GM19372 (cell line): ENCODE results near the gene MAJIN.

Source experiments
- ATAC-seq: cut with Tn5 transposase; IDR thresholded peaks from one replicate; pipeline ENCODE4 v1.9.1; 2021; ENCODE audit warnings: mild to moderate bottlenecking, low read depth, moderate library complexity; ENCODE audit not compliant: unreplicated experiment

Gene MAJIN

DNA sequence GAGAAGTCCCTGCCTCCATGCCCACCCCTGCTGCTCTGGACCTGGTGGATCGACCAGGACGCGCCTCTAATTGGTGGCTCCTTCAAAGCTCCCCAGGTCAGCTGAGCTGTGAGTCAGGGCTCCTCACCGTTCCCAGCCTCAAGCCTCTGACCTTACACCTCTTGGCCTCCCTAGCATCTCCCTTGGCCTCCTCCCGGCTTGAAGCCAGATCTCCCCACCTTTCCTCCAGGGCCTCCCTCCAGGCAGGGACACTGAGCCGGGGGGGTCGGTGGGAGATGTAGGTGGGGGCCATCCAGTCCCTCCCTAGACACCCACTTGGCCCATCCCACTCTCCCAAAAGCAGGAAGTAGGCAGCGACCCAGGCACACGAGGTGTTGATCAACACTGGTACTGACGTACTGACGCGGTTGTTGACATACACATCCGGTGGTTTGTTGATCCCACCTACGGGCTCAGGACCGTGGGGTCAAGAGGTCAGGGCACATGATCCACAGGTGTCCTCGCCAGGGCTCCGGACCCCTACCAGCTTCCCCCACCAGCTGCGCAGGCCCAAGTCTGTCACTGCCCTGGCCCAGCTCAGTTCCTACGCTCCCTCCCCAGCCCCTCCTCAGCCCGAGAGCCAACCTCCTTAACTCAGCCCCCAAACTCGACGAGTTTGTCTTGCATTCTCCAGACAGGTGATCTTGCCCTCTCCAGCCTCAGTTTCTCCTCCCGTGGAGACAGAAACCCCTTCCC is 55.7 kb downstream of the MAJIN start:
- ATAC-seq, result no peak

DNA sequence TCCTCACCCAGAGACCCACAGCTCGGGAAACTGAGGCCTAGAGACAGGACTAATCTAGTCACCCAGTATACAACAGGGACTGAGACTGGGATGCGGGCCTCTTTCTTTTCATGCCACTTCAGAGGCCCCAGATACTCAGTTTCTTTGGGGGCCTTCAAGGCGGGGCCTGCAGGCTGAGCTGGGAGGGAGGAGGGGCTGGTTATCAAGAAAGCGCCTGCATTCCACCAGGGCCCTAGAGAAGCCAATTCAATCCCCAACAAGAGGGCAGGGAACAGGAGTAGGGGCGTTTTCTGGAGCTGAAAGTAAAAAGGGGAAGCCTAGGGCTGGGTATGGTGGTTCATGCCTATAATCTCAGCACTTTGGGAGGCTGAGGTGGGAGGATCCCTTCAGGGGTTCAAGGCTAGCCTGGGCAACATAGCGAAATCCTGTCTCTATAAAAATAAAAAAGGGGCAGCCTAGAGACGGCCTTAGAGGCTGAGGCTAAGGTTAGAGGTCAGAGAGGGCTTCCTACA is 56.5 kb downstream of the MAJIN start:
- no peak for ATAC-seq

- ATAC-seq, result no peak
Measured at GRCh38 chr11:64914123-64914522, 57.8 kb downstream of the MAJIN start.

GRCh38 chr11:64913171-64913727 is 58.7 kb downstream of the MAJIN start:
- no peak for ATAC-seq

DNA sequence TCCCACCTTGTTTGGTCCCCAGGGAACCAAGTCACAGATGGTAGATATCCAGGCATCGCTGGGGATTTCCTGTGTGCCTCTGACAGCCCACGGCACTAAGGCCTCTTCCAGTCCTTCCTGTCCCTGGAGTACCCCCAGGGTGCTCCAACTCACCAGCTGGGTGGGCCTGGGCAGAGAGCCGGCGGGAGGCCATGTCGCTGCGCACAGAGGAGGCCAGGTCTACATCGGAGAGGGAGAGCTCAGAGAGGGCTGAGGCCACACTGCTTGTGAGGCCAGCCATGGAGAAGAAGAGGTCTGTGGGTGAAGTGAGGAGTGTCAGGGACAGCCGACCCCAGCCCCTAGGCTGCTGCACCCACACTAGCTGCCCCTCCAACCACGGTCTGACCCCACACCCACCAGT is 60.2 kb downstream of the MAJIN start:
- no peak for ATAC-seq

DNA sequence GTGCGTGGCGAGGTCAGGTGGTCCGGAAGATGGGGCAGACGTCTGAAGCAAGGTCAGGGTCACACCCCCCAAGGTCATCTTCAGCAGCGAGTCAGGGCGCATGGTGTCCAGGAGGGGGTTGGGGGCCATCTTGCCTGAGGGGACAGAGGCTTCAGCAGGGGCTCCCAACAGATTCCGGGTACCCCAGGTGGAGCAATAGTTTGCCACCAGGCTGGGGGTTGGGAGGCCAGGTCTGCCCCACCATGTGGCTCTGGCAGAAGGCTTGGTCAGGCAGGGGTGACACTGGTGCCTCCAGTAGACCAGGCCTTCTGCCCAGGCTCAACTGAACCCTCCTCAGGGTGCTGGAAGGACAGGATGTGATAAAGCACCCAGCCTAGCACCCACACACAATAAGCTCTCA is 60.8 kb downstream of the MAJIN start:
- ATAC-seq, result no peak

DNA sequence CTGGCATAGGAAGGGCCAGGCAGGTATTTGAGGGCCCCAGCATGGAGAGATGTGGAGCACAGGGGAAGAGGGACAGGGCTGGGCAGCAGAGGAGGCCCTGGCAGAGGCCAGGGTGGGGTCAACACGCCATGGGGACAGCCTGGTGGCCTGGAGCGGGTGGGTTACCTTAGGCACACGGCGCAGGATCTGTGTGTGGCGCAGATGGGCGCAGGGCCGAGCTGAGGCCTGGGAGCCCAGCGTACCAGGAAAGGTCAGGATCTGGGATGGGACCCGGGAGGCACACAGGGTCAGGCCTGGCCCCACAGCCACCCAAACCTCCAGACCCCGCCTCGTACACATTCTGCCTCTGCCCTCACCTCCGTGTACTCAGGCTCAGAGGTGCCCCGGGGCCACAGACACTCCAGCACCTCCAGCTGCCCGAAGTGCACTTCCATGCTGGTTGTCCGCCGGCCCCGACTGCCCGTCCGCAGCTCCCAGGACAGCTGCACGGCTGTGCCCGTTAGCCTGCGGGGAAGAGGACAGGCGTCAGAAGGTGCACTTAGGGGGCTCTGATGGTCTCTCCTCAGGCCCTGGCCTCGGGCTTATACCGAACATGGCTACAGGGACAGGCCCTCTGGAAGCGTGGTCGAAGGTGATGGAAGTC is 61.3 kb downstream of the MAJIN start:
- ATAC-seq, result no peak

DNA sequence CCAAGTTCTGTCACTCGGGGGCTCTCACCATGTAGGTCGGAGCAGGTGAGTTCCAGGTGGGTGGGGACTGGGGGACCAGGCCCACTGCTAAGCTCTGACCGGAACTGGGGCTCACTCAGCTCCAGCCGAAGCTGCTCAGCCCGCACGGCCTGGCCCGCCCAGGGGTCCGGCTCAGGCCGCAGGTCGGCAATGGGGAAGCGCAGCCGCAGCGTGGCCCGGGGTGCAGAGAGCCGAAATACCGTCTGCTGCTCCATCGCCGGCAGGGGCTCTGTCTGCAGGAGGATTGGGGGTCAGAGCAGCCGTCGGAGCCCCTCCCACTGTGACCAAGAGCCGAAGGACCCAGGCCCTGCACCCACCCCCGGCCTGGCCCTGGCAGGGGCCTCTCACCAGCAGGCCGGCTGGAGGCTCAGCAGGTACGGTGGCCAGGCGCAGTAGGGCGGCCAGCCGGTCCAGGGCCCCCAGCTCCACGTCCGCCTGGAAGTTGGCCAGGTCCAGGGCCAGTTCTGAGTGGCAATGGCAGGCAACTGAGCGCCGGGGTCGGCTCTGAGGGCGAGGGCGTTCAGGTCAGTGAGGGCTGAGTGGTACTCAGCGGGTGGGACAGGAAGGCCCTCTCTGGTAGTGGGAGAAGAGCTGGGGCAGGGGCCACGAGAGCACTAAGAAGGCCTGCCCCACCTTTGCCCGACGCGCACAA is 62.1 kb downstream of the MAJIN start:
- ATAC-seq, result no peak

DNA sequence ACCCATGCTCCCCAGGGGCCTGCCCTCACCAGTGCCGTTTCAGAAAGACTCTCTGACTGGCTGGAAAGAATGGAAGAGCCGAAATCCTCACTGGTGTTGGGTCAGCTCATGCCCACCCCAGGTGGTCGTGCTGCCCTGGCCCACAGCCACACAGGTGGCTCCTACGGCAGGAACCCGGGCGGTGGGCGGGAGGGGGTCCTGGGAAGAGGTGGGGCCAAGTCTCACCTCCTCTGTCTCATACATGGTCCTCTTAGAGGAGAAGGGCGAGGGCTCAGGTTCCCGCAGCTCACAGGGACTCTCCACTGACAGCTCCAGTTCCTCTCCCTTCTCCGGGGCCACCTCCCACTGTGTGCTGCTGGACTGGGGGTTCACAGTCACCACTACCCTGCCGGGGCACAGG is 63.1 kb downstream of the MAJIN start:
- no peak for ATAC-seq

GRCh38 chr11:64906314-64906635 is 65.6 kb downstream of the MAJIN start:
- no peak for ATAC-seq

DNA sequence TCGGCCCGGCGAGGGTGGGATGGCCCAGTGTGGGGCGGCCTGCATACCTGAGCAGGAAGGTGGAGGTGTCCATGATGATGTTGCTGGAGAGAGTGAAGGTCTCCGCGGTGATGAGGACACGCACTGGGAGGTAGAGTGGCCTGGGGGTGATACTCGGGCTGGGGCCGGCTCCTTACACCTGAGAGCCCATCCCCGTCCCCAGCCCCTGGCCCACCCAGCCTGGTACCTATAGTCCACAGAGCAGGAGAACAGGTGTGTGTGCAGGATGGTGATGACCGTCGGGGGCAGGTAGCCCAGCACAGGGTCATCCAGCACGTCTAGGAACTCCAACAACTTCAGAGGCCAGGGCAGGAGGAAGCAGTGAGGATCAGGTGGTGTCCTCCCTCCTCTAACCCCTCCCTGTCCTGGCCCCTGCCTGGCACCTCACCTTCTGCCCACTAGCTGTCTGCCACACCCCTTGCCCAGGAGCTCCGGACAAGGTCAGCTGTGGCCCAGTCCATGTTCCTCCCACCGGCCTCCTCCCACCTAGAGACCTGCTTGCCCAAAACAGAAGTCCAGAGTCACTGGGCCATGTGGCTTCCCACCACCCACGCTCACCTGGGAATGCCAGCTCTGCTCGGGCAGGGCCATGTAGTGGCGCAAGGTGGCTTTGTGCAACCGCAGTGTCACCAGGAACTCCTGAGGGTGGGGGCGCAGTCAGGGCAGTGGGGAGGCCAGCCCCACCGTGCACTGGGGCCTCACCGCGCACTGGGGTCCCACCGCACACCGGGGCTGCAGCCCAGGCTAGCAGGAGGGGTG is 66.2 kb downstream of the MAJIN start:
- ATAC-seq, result no peak

GRCh38 chr11:64903291-64903833 is 68.5 kb downstream of the MAJIN start:
- ATAC-seq, result no peak

DNA sequence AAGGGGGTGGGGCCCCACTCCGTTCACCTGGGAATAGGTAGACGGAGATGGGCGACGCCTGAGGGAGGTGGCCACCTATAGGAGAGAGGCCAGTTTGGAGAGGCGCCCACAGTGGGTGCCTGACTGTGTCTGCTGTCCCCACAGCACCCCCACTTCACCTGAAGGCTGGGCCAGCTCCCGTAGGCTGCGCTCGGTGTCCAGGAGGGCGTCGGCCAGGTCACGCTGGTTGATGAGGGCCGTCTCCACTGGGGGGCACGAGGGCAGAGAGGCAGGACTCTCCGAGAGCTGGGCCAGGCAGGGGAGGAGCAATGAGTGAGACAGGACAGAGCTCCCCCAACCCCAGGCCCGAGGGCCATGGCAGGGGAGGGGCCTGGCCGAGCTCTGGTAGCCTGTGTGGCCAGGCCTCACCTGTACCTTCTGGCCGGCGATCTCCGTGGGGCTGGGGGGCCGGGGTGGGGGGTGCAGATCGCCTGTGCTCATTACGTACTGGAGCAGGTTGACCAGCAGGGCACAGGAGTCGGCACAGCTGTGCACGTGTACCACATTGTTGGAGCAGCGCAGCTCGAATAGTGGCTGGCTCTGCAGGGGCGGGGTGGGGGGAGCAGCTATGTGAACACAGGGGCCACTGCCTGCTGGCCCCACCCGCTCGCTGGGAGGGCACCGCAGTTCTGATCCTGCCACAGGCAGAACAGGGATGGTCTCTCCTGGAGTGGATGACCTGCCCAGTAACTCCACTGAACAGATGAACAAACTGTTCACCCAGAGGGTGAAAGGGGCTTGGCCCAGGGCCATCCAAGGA is 69.6 kb downstream of the MAJIN start:
- ATAC-seq, result no peak

GRCh38 chr11:64900774-64901173 is 71.1 kb downstream of the MAJIN start:
- ATAC-seq, result no peak

- ATAC-seq, result no peak
Measured at GRCh38 chr11:64900263-64900678, 71.6 kb downstream of the MAJIN start.

DNA sequence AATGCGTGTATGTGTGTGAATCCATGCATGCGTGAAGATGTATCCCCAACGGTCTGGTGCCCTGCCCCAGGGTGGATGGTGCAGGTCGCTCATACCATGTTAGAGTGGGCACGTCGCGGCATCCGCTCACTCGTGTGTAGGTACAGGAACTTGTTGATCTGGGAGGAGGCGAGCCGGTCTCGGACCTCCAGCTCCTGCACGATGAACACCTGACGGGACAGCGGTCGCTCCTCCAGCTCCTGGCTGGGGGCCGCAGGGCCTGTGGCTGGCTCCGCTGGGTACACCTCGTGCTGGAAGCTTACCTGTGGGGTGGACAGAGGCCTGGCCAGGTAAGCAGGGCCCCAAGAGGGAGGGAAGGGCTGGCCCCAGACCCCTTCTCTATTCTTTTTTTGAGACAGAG is 73.4 kb downstream of the MAJIN start:
- no peak for ATAC-seq

GRCh38 chr11:64898076-64898445 is 73.8 kb downstream of the MAJIN start:
- ATAC-seq, result no peak

DNA sequence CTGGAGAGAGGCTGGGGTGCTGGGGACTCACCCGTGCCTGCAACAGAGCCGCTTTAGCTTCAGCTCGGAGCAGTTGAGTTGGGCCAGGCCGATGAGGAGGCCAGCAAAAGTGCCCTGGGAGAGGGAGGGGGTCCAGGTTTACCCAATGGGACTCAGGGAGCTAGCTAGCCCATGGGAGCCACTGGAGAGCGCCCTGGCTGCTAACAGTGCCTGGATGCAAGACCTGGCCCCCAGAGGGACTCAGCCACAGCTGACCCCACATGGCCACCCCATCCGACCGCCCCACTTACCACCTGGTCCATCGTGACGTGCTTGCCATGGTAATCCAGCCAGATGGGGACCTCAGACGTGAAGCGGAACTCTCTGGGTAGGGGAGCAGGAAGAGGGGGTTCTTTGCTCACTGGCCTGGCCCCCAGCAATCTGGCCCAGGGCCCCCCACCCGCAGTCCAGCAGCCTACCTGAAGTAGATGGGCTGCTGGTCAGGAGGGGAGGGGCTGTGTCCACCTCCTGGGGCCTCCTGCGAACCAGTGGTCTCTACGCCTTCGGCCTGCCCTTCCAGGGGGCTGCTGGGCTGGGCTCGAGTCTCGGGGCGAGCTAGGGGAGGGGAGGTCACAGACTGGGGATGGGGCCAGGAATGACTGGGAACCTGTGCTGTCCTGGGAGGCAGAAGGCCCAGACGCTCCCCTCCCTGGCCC is 74.4 kb downstream of the MAJIN start:
- ATAC-seq, result no peak

GRCh38 chr11:64896448-64897022 is 75.4 kb downstream of the MAJIN start:
- ATAC-seq, result no peak
